Testis (tissue), 2 donors: ENCODE results near the gene JAKMIP2.

Experiments used
- CTCF ChIP-seq, 3 experiments: fragments of 450-650 bp in 2 of 3; fragments of 200-600 bp in 1 of 3; sonication (generic) in 1 of 3; IDR thresholded peaks; one replicate each; pipeline ENCODE4 v1.5.1; 2016 to 2019; ENCODE audit warnings: antibody characterized with exemption in 3 of 3, mild to moderate bottlenecking in 2 of 3, moderate library complexity in 1 of 3
- POLR2A ChIP-seq: fragments of 450-650 bp; IDR thresholded peaks from one replicate; pipeline ENCODE4 v1.6.1; 2017; ENCODE audit warnings: antibody characterized with exemption, mild to moderate bottlenecking, moderate library complexity

- TF ChIP-seq CTCF (IDR thresholded peaks at IDR 0.05) (no peak), POLR2A (no peak)
Measured at GRCh38 chr5:147788023-147788422, 5.5 kb upstream of the JAKMIP2 start.
